Trophoblast cell (in vitro differentiated cells and primary cell): ENCODE data around the gene SSH2.

Experiments used
- DNase-seq, 2 donors: peaks; one replicate each; pipeline ENCODE4 v3.0.0-alpha.2; 2016
- H2AFZ ChIP-seq: 2 replicates; pipeline ENCODE4 v1.6.1; 2013; ENCODE audit warnings: low read length, moderate library complexity, mild to moderate bottlenecking; ENCODE audit not compliant: insufficient read depth, poor library complexity
- H2AK5ac ChIP-seq: 2 replicates; pipeline ENCODE4 v1.6.1; 2013; ENCODE audit warnings: mild to moderate bottlenecking, low read length
- H2BK120ac ChIP-seq: 2 replicates; pipeline ENCODE4 v1.6.1; 2013; ENCODE audit warnings: low read length, mild to moderate bottlenecking, moderate library complexity; ENCODE audit not compliant: insufficient read depth, poor library complexity
- H2BK12ac ChIP-seq: 2 replicates; pipeline ENCODE4 v1.6.1; 2013; ENCODE audit warnings: mild to moderate bottlenecking, low read length, moderate library complexity
- H2BK5ac ChIP-seq: 2 replicates; pipeline ENCODE4 v1.6.1; 2013; ENCODE audit warnings: low read length, low read depth, moderate library complexity, mild to moderate bottlenecking; ENCODE audit not compliant: poor library complexity
- H3K14ac ChIP-seq: 2 replicates; pipeline ENCODE4 v1.6.1; 2013; ENCODE audit warnings: mild to moderate bottlenecking, low read length
- H3K18ac ChIP-seq: 2 replicates; pipeline ENCODE4 v1.6.1; 2013; ENCODE audit warnings: mild to moderate bottlenecking, low read length
- H3K23ac ChIP-seq: 2 replicates; pipeline ENCODE4 v1.6.1; 2013; ENCODE audit warnings: low read length
- H3K27ac ChIP-seq: 2 replicates; pipeline ENCODE4 v1.5.1; 2013; ENCODE audit warnings: low read depth, mild to moderate bottlenecking, inconsistent platforms, low read length, moderate library complexity
- H3K27me3 ChIP-seq: 2 replicates; pipeline ENCODE4 v1.6.1; 2013; ENCODE audit warnings: inconsistent platforms, mild to moderate bottlenecking, low read length, moderate library complexity; ENCODE audit not compliant: insufficient read depth
- H3K36me3 ChIP-seq, 2 experiments: 1 replicate in 1 of 2; 2 replicates in 1 of 2; pipeline ENCODE4 v1.6.1; 2013; ENCODE audit warnings: low read length in 2 of 2, mild to moderate bottlenecking in 2 of 2, moderate library complexity in 1 of 2; ENCODE audit not compliant: insufficient read depth in 2 of 2, control insufficient read depth in 1 of 2
- H3K4ac ChIP-seq: 2 replicates; pipeline ENCODE4 v1.6.1; 2013; ENCODE audit warnings: low read depth, mild to moderate bottlenecking, low read length, moderate library complexity
- H3K4me1 ChIP-seq, 2 experiments: 1 replicate in 1 of 2; 2 replicates in 1 of 2; pipeline ENCODE4 v1.6.1; 2013; ENCODE audit warnings: low read length in 2 of 2, mild to moderate bottlenecking in 2 of 2, moderate library complexity in 1 of 2; ENCODE audit not compliant: insufficient read depth in 2 of 2, control insufficient read depth in 1 of 2
- H3K4me2 ChIP-seq: 2 replicates; pipeline ENCODE4 v1.6.1; 2013; ENCODE audit warnings: inconsistent platforms, mild to moderate bottlenecking, low read length, moderate library complexity
- H3K4me3 ChIP-seq: 2 replicates; pipeline ENCODE4 v1.5.1; 2013; ENCODE audit warnings: mild to moderate bottlenecking, low read depth, low read length, inconsistent platforms
- H3K79me1 ChIP-seq: one replicate; pipeline ENCODE4 v1.6.1; 2013; ENCODE audit warnings: low read length
- H3K79me2 ChIP-seq: 2 replicates; pipeline ENCODE4 v1.6.1; 2013; ENCODE audit warnings: low read length, mild to moderate bottlenecking; ENCODE audit not compliant: control insufficient read depth, insufficient read depth, poor library complexity
- H3K9ac ChIP-seq: 2 replicates; pipeline ENCODE4 v1.6.1; 2013; ENCODE audit warnings: mild to moderate bottlenecking, low read length
- H3K9me3 ChIP-seq: 2 replicates; pipeline ENCODE4 v1.6.1; 2013; ENCODE audit warnings: low read depth, mild to moderate bottlenecking, control low read depth, inconsistent platforms, low read length; ENCODE audit not compliant: insufficient read depth
- H4K12ac ChIP-seq: 2 replicates; pipeline ENCODE4 v1.6.1; 2013; ENCODE audit warnings: low read depth, mild to moderate bottlenecking, low read length, moderate library complexity
- H4K8ac ChIP-seq: 2 replicates; pipeline ENCODE4 v1.6.1; 2013; ENCODE audit warnings: low read depth, mild to moderate bottlenecking, low read length, moderate library complexity
- H4K91ac ChIP-seq: one replicate; pipeline ENCODE4 v1.6.1; 2013; ENCODE audit warnings: low read depth, mild to moderate bottlenecking, low read length, moderate library complexity
- WGBS: extraction: QIAGEN DNeasy Blood & Tissue Kit; methylation state at CpG from one replicate; pipeline ENCODE4 v1.1.7; 2013; ENCODE audit warnings: missing lambda C conversion rate; ENCODE audit not compliant: insufficient read length, insufficient coverage; ENCODE audit errors: extremely low coverage; 5-methylcytosine and 5-hydroxymethylcytosine counted together

SSH2 gene

GRCh38 chr17:29930409-29931010 is 482 bp upstream of the SSH2 start:
- H3K36me3 ChIP-seq, result no peaks in the 10 kb centered on the region
- peak overlapping the region; percentile 39 for H2AFZ ChIP-seq
- peak overlapping the region; percentile 85 for H3K9ac ChIP-seq
- peak overlapping the region; percentile 55 for H4K91ac ChIP-seq
- peaks cover 9% of the 10 kb centered on the region for H3K79me1 ChIP-seq
- DNase-seq, result peak; percentile 54 to 71
- H3K79me2 ChIP-seq, result peaks cover 9% of the 10 kb centered on the region
- H3K27me3 ChIP-seq, result no peaks in the 10 kb centered on the region
- H3K14ac ChIP-seq, result peak overlapping the region; percentile 46
- no peak overlapping the region for H2AK5ac ChIP-seq
- H3K23ac ChIP-seq, result no peak overlapping the region
- H3K4me1 ChIP-seq, result no peaks in the 10 kb centered on the region
- H4K8ac ChIP-seq, result peak overlapping the region; percentile 46
- no peak overlapping the region for H2BK12ac ChIP-seq
- peak overlapping the region; percentile 10 for H4K12ac ChIP-seq
- H3K4ac ChIP-seq, result no peak overlapping the region
- H3K18ac ChIP-seq, result no peak overlapping the region
- H3K4me2 ChIP-seq, result peak overlapping the region; percentile 81
- H2BK5ac ChIP-seq, result no peak overlapping the region
- H3K27ac ChIP-seq, result peak overlapping the region; percentile 56
- no CpG with 5 or more reads among the region's 20 CpGs for WGBS
- H3K9me3 ChIP-seq, result no peaks in the 10 kb centered on the region
- peak overlapping the region; percentile 88 for H3K4me3 ChIP-seq
- H2BK120ac ChIP-seq, result no peak overlapping the region

- Histone ChIP-seq H2BK12ac (peak overlapping the region; percentile 10), H3K4ac (peak overlapping the region; percentile 78), H4K12ac (peak overlapping the region; percentile 5), H3K79me1 (peaks cover 9% of the 10 kb centered on the region), H3K23ac (no peak overlapping the region), H2BK5ac (peak overlapping the region; percentile 68), H3K14ac (peak overlapping the region; percentile 85), H3K27me3 (no peaks in the 10 kb centered on the region), H2BK120ac (peak overlapping the region; percentile 23), H4K91ac (peak overlapping the region; percentile 30), H3K4me2 (peak overlapping the region; percentile 81), H3K36me3 (no peaks in the 10 kb centered on the region), H3K4me1 (no peaks in the 10 kb centered on the region), H2AK5ac (peak overlapping the region; percentile 36), H3K18ac (peak overlapping the region; percentile 82), H4K8ac (peak overlapping the region; percentile 66), H3K79me2 (peaks cover 9% of the 10 kb centered on the region), H3K9me3 (no peaks in the 10 kb centered on the region), H2AFZ (peak overlapping the region; percentile 62), H3K9ac (peak overlapping the region; percentile 76), H3K4me3 (peak overlapping the region; percentile 88), H3K27ac (peak overlapping the region; percentile 76)
- whole genome bisulfite sequencing, result no CpG with 5 or more reads among the region's 13 CpGs
- DNase-seq, result peak in 1 of 2 donors; percentile 37
Measured at GRCh38 chr17:29929006-29929532, 959 bp downstream of the SSH2 start.

GRCh38 chr17:29927546-29927945 is 2.5 kb downstream of the SSH2 start:
- Histone ChIP-seq H3K79me1 (peaks cover 9% of the 10 kb centered on the region), H3K27me3 (no peaks in the 10 kb centered on the region), H3K18ac (no peak overlapping the region), H3K14ac (no peak overlapping the region), H4K12ac (no peak overlapping the region), H3K4me1 (no peaks in the 10 kb centered on the region), H3K9me3 (no peaks in the 10 kb centered on the region), H3K4ac (no peak overlapping the region), H2BK12ac (no peak overlapping the region), H2AFZ (no peak overlapping the region), H2AK5ac (no peak overlapping the region), H3K4me2 (no peak overlapping the region), H4K91ac (no peak overlapping the region), H3K27ac (no peak overlapping the region), H3K79me2 (peaks cover 9% of the 10 kb centered on the region), H3K4me3 (no peak overlapping the region), H2BK120ac (no peak overlapping the region), H3K23ac (no peak overlapping the region), H2BK5ac (no peak overlapping the region), H4K8ac (no peak overlapping the region), H3K36me3 (no peaks in the 10 kb centered on the region), H3K9ac (no peak overlapping the region)
- DNase-seq, result no peak
- no CpG with 5 or more reads among the region's 1 CpG for WGBS

- Histone ChIP-seq H3K4me1 (peaks cover 2 to 3% of the 10 kb centered on the region in 2 experiments), H3K36me3 (no peaks in the 10 kb centered on the region), H3K18ac (no peak overlapping the region), H2BK120ac (no peak overlapping the region), H3K27me3 (no peaks in the 10 kb centered on the region), H4K12ac (no peak overlapping the region), H3K14ac (no peak overlapping the region), H3K79me1 (peaks cover 7% of the 10 kb centered on the region), H3K9ac (no peak overlapping the region), H3K4ac (no peak overlapping the region), H3K4me2 (no peak overlapping the region), H3K27ac (no peak overlapping the region), H2AK5ac (no peak overlapping the region), H2AFZ (no peak overlapping the region), H3K4me3 (no peak overlapping the region), H2BK12ac (no peak overlapping the region), H2BK5ac (no peak overlapping the region), H3K9me3 (no peaks in the 10 kb centered on the region), H3K23ac (no peak overlapping the region), H3K79me2 (peaks cover 8% of the 10 kb centered on the region), H4K8ac (no peak overlapping the region), H4K91ac (no peak overlapping the region)
- no CpG with 5 or more reads among the region's 1 CpG for WGBS
- no peak for DNase-seq
Measured at GRCh38 chr17:29924786-29925185, 5.2 kb downstream of the SSH2 start.
